Measurements from ENCODE around the gene GRM2.

The GRM2 gene

DNA sequence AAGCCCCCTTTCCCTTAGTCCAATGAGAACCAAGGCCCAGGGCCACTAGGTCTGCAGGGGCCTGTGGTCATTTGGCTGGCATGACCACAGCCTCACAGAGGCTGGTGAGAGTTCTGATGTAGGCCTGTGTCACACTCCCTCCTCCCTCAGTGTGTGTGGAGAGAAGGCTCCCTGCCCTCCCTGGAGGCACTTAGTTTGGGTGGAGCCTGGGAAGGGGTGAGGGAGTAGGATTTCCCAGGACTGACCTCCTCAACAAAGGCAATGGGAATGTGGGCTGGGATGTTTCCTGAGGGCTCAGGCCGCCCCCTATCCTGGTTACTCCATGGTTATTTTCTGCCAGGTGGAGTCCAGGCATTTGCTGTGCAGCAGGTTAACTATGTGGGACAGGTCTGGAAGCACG is 28.2 kb upstream of the GRM2 start:
- no peak for TF ChIP-seq TAF1 (IDR thresholded peaks at IDR 0.05; ENCODE audit: low read depth, low read length)
- no peak for TF ChIP-seq SPI1 (IDR thresholded peaks at IDR 0.05; ENCODE audit: low read depth, low read length)
- no peak for TF ChIP-seq PAX5 (IDR thresholded peaks at IDR 0.05; ENCODE audit: insufficient read depth, low read length, severe bottlenecking)
- TF ChIP-seq POU2F2 (IDR thresholded peaks at IDR 0.05; ENCODE audit: low read depth, low read length), result no peak
- TF ChIP-seq POLR2A (IDR thresholded peaks at IDR 0.05; ENCODE audit: low read depth, low read length), result no peak
- no peak for TF ChIP-seq POLR2AphosphoS5 (IDR thresholded peaks at IDR 0.05; ENCODE audit: low read depth, low read length)
- FAIRE-seq, result no peak
- no peak for DNase-seq (ENCODE audit: insufficient read length, low spot score)

DNA sequence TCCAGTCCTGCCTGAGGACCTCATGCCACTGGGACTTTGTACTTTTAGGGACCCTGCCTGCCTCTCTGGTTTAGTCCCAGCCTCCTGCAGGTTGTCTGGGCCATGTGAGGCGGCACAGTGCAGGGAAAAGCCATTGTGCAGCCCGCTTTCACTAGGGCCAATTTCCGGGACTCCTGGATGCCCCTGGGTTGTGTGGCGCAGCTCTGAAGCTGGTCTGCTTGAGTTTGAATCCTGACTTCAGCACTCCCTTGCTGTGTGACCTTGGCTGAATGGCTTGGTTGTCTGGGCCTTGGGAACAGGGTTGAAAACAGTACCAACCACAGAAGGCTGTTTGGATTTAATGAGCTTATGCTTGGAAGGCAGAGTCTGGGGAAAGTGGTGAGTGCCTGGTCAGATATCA is 27.6 kb upstream of the GRM2 start:
- FAIRE-seq (no peak), DNase-seq (ENCODE audit: insufficient read length, low spot score) (no peak)
- TF ChIP-seq POLR2AphosphoS5 (IDR thresholded peaks at IDR 0.05; ENCODE audit: low read depth, low read length) (no peak), SPI1 (IDR thresholded peaks at IDR 0.05; ENCODE audit: low read depth, low read length) (no peak), POU2F2 (IDR thresholded peaks at IDR 0.05; ENCODE audit: low read depth, low read length) (no peak), POLR2A (IDR thresholded peaks at IDR 0.05; ENCODE audit: low read depth, low read length) (no peak), PAX5 (IDR thresholded peaks at IDR 0.05; ENCODE audit: insufficient read depth, low read length, severe bottlenecking) (no peak), TAF1 (IDR thresholded peaks at IDR 0.05; ENCODE audit: low read depth, low read length) (no peak)

DNA sequence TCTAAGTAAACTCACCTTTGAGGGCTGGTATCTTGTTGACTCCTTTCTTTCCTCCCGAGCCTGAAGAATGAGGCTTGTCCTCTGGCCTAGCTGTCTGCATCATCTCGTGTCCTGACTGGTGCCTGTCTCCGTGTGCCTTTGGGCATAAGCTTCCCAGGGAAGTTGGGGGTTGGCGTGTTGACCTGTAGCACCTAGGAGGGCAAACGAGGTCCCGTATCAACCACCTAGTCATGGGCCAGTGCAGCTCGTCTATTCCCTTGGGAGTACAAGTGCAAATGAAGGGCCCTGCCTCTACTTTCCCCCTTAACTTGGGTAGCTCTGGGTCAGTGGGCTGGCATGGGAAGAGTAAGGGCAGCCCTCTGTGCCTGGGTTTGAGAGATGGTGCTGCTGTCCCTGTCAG is 27.1 kb upstream of the GRM2 start:
- TF ChIP-seq POLR2A (IDR thresholded peaks at IDR 0.05; ENCODE audit: low read depth, low read length) (no peak), POU2F2 (IDR thresholded peaks at IDR 0.05; ENCODE audit: low read depth, low read length) (no peak), TAF1 (IDR thresholded peaks at IDR 0.05; ENCODE audit: low read depth, low read length) (no peak), PAX5 (IDR thresholded peaks at IDR 0.05; ENCODE audit: insufficient read depth, low read length, severe bottlenecking) (no peak), POLR2AphosphoS5 (IDR thresholded peaks at IDR 0.05; ENCODE audit: low read depth, low read length) (no peak), SPI1 (IDR thresholded peaks at IDR 0.05; ENCODE audit: low read depth, low read length) (no peak)
- DNase-seq (ENCODE audit: insufficient read length, low spot score) (no peak), FAIRE-seq (peak; percentile 9)

DNA sequence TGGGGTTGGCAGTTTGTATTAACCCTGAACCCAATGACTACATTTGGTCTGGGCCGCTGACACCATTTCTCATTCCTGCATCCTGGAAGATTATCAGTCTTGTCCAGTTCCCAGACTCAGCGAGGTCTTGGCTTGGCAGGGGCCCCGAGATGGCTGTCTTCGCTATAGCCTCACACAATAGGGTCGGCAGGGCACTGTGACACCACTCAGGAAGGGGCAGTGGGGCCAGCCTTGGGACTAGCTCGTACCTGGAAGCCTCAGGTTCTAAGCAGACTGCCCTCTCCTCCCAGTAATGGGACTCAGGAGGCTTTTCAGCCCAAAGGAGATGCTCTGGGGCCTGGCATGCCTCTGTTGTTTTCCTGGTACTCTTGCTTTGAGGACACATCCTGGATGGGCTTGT is 26.7 kb upstream of the GRM2 start:
- TF ChIP-seq POLR2AphosphoS5 (IDR thresholded peaks at IDR 0.05; ENCODE audit: low read depth, low read length) (no peak), SPI1 (IDR thresholded peaks at IDR 0.05; ENCODE audit: low read depth, low read length) (no peak), POU2F2 (IDR thresholded peaks at IDR 0.05; ENCODE audit: low read depth, low read length) (no peak), TAF1 (IDR thresholded peaks at IDR 0.05; ENCODE audit: low read depth, low read length) (no peak), POLR2A (IDR thresholded peaks at IDR 0.05; ENCODE audit: low read depth, low read length) (no peak), PAX5 (IDR thresholded peaks at IDR 0.05; ENCODE audit: insufficient read depth, low read length, severe bottlenecking) (no peak)
- no peak for DNase-seq (ENCODE audit: insufficient read length, low spot score)
- no peak for FAIRE-seq

DNA sequence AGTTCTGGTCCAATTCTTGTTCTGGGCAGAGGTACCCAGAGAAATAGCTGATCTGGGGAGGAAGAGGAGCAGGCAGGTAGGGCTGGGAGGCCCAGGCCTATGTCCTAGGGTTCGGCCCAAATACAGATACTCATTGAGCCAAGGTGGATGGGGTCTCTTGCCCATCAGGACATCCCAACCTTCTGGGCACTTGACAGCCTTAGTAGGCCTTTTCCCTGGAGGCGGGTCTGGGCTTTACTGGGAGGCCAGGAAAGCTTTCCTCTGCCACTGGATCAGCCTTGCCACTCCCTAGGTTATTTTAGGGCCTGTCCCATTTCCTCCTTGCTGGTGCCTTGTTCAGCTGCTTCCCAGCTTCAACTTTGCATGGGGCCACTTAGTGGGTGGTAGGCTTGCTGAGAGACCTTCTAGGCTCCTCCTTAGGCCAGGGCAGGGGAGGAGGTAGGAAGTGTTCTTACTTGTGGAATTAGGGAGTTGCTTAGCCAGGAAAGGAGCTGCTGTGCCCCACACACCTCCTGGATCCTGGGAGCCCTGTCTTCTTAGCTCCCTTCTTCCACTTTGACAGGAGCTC is 26.1 kb upstream of the GRM2 start:
- DNase-seq (ENCODE audit: insufficient read length, low spot score), result no peak
- TF ChIP-seq PAX5 (IDR thresholded peaks at IDR 0.05; ENCODE audit: insufficient read depth, low read length, severe bottlenecking) (no peak), POU2F2 (IDR thresholded peaks at IDR 0.05; ENCODE audit: low read depth, low read length) (no peak), POLR2A (IDR thresholded peaks at IDR 0.05; ENCODE audit: low read depth, low read length) (no peak), SPI1 (IDR thresholded peaks at IDR 0.05; ENCODE audit: low read depth, low read length) (no peak), POLR2AphosphoS5 (IDR thresholded peaks at IDR 0.05; ENCODE audit: low read depth, low read length) (no peak), TAF1 (IDR thresholded peaks at IDR 0.05; ENCODE audit: low read depth, low read length) (no peak)
- peak; percentile 13 for FAIRE-seq

DNA sequence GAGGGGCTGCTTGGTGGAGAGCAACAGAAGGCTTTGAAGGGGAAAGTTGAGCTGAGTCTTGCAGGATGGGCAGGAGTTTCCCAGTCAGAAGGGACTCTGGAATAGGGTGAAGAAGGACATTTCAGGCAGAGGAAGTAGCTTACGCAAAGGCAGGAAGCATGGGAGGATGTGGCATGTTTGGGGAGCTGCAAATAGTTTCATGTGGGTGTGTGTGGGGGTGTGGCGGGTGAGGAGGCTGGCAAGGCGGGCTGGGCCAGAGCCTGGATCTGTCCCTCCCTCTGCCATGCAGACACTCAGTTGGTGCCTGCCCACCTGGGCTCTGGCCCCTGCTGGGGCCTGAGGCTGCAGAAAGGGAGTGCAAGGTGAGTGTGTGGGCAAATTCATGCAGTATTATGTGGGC is 25.4 kb upstream of the GRM2 start:
- no peak for TF ChIP-seq PAX5 (IDR thresholded peaks at IDR 0.05; ENCODE audit: insufficient read depth, low read length, severe bottlenecking)
- TF ChIP-seq SPI1 (IDR thresholded peaks at IDR 0.05; ENCODE audit: low read depth, low read length), result peak; percentile 38
- FAIRE-seq (no peak), DNase-seq (ENCODE audit: insufficient read length, low spot score) (no peak)

DNA sequence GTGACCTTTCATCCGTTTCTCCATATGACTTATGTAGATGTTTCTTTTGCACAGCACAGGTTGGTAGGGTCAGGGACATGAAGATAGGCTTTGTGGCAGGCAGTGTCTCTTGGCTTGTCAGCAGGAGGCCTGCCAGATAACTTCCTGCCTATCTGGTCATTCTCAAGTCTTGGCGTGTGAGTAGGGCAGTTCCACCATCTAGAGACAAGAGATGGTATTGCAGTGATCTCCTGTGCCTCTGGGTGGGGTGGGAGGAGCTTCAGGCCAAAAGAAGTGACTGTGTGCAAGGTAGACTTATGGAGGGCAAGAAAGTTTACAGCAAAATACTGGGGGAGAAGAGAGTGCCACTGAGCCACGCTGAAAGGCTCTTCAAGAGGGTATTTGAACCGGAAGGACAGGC is 24.8 kb upstream of the GRM2 start:
- no peak for TF ChIP-seq POLR2AphosphoS5 (IDR thresholded peaks at IDR 0.05; ENCODE audit: low read depth, low read length)
- TF ChIP-seq POU2F2 (IDR thresholded peaks at IDR 0.05; ENCODE audit: low read depth, low read length), result no peak
- TF ChIP-seq PAX5 (IDR thresholded peaks at IDR 0.05; ENCODE audit: insufficient read depth, low read length, severe bottlenecking), result no peak
- TF ChIP-seq POLR2A (IDR thresholded peaks at IDR 0.05; ENCODE audit: low read depth, low read length), result no peak
- TF ChIP-seq TAF1 (IDR thresholded peaks at IDR 0.05; ENCODE audit: low read depth, low read length), result no peak
- TF ChIP-seq SPI1 (IDR thresholded peaks at IDR 0.05; ENCODE audit: low read depth, low read length), result no peak
- peak; percentile 87 for DNase-seq (ENCODE audit: insufficient read length, low spot score)
- FAIRE-seq, result peak; percentile 100

DNA sequence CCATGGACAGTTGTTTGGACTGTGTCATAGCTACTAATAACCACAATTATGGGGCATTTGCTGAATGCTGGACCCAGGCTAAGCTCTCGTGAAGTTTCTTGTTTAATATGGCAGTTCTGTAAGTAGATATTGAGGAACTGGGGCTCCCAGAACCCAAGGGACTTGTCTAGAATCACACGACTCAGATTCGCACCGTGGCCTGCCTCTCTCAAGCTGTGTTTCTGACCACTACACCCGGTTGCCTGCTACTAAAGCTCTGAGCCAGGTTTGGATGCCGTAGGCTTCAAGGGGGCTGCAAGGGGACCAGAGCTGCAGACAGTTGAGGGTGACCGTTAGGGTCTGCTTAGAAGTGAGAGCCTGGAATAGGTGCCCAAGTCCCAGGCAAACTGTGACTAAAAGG is 24.3 kb upstream of the GRM2 start:
- FAIRE-seq (no peak), DNase-seq (ENCODE audit: insufficient read length, low spot score) (no peak)
- TF ChIP-seq POLR2A (IDR thresholded peaks at IDR 0.05; ENCODE audit: low read depth, low read length), result no peak
- TF ChIP-seq PAX5 (IDR thresholded peaks at IDR 0.05; ENCODE audit: insufficient read depth, low read length, severe bottlenecking), result no peak
- no peak for TF ChIP-seq POU2F2 (IDR thresholded peaks at IDR 0.05; ENCODE audit: low read depth, low read length)
- no peak for TF ChIP-seq POLR2AphosphoS5 (IDR thresholded peaks at IDR 0.05; ENCODE audit: low read depth, low read length)
- no peak for TF ChIP-seq TAF1 (IDR thresholded peaks at IDR 0.05; ENCODE audit: low read depth, low read length)
- no peak for TF ChIP-seq SPI1 (IDR thresholded peaks at IDR 0.05; ENCODE audit: low read depth, low read length)

DNA sequence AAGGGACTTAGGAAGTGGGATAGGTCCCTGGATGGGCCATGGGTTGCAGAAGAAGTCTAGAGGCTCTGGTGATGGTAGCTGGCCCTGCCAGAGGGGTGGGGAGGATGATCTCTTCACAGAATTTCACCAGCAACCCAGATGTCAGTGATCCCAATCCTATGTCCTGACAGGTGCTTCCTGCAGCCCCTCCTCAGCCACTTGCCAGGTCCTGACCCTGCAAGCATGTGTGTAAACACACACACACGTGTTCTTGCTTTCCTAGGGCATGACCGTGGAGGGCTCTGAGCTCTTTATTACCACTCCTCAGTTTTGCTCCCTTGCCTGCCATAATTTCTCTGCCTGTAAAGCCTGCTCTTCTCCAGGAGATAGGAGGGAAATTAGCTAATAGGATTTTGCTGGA is 23.3 kb upstream of the GRM2 start:
- TF ChIP-seq PAX5 (IDR thresholded peaks at IDR 0.05; ENCODE audit: insufficient read depth, low read length, severe bottlenecking) (no peak), POLR2A (IDR thresholded peaks at IDR 0.05; ENCODE audit: low read depth, low read length) (no peak), POLR2AphosphoS5 (IDR thresholded peaks at IDR 0.05; ENCODE audit: low read depth, low read length) (no peak), SPI1 (IDR thresholded peaks at IDR 0.05; ENCODE audit: low read depth, low read length) (no peak), POU2F2 (IDR thresholded peaks at IDR 0.05; ENCODE audit: low read depth, low read length) (no peak), TAF1 (IDR thresholded peaks at IDR 0.05; ENCODE audit: low read depth, low read length) (no peak)
- DNase-seq (ENCODE audit: insufficient read length, low spot score) (no peak), FAIRE-seq (no peak)
